Stimulated activated CD8-positive, alpha-beta memory T cell treated with anti-CD3 and anti-CD28 coated beads, Interleukin-4, amount 100 ng/mL, for 24 hours (primary cell): ENCODE data around the gene VPS8.

Source experiments
- DNase-seq: peaks from one replicate; pipeline ENCODE4 v3.0.0-alpha.2; 2020; ENCODE audit warnings: low read depth

Gene VPS8

GRCh38 chr3:184781801-184782200 is 30.2 kb upstream of the VPS8 start:
- DNase-seq: no peak

GRCh38 chr3:184783319-184783718 is 28.6 kb upstream of the VPS8 start:
- no peak for DNase-seq

- no peak for DNase-seq
Observed at GRCh38 chr3:184784731-184785500, 27.1 kb upstream of the VPS8 start.

- no peak for DNase-seq
Observed at GRCh38 chr3:184785890-184786279, 26.1 kb upstream of the VPS8 start.

GRCh38 chr3:184786280-184786941 is 25.6 kb upstream of the VPS8 start:
- DNase-seq: no peak

GRCh38 chr3:184788751-184789150 is 23.2 kb upstream of the VPS8 start:
- no peak for DNase-seq

- no peak for DNase-seq
Observed at GRCh38 chr3:184789314-184789998, 22.5 kb upstream of the VPS8 start.

- no peak for DNase-seq
Observed at GRCh38 chr3:184791171-184791570, 20.8 kb upstream of the VPS8 start.

GRCh38 chr3:184795522-184796190 is 16.3 kb upstream of the VPS8 start:
- no peak for DNase-seq

- no peak for DNase-seq
Observed at GRCh38 chr3:184796551-184796950, 15.4 kb upstream of the VPS8 start.

GRCh38 chr3:184796954-184797353 is 15.0 kb upstream of the VPS8 start:
- no peak for DNase-seq

- no peak for DNase-seq
Observed at GRCh38 chr3:184798120-184798519, 13.8 kb upstream of the VPS8 start.

GRCh38 chr3:184800349-184800930 is 11.5 kb upstream of the VPS8 start:
- no peak for DNase-seq

- no peak for DNase-seq
Observed at GRCh38 chr3:184801241-184801785, 10.7 kb upstream of the VPS8 start.

- DNase-seq: no peak
Observed at GRCh38 chr3:184802150-184802549, 9.8 kb upstream of the VPS8 start.

- DNase-seq: no peak
Observed at GRCh38 chr3:184804801-184805200, 7.2 kb upstream of the VPS8 start.

- no peak for DNase-seq
Observed at GRCh38 chr3:184805351-184806038, 6.5 kb upstream of the VPS8 start.

- DNase-seq: no peak
Observed at GRCh38 chr3:184806567-184807271, 5.2 kb upstream of the VPS8 start.

GRCh38 chr3:184807549-184807948 is 4.4 kb upstream of the VPS8 start:
- no peak for DNase-seq

GRCh38 chr3:184808021-184808420 is 3.9 kb upstream of the VPS8 start:
- DNase-seq: no peak

- no peak for DNase-seq
Observed at GRCh38 chr3:184810146-184810545, 1.8 kb upstream of the VPS8 start.
